Measurements from ENCODE around the gene FER.
"Not testable (repeated sequence)": the region's sequence is repeated elsewhere in the genome, so short reads cannot be mapped to it uniquely, and the experiment has no call there.

The FER gene

DNA sequence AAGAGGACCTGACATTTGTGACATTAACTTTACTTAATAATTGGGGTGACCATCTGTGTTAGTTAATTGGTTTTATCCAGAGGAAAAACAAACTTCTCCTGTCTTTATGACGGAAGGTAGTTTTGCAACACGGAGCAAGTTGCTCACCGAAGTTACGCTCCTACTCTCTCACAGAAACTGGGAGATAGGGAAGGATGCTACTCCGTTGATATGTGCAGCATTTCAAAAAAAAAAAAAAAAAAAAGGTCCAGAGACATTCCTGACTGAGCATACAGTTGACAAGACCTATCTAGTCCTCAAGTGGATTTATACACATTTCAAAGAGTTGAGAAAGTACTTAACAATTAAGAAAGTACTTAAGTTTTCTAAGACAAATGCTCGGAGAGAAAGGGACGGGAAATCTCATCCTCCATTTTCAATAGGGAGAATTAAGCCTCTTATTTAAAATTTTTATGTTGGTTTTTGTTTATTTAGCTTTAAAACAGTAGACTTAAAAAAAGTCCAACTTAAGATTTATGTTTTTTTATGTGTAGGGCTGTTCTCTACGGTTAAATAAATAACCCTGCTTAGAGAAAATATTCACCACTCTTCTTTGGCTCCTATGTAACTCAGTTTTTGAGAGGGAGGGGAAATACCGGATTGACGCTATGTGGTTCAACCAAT, 455 bp upstream of the FER start:
- no peak for DNase-seq (ENCODE audit: low read depth, low spot score)

DNA sequence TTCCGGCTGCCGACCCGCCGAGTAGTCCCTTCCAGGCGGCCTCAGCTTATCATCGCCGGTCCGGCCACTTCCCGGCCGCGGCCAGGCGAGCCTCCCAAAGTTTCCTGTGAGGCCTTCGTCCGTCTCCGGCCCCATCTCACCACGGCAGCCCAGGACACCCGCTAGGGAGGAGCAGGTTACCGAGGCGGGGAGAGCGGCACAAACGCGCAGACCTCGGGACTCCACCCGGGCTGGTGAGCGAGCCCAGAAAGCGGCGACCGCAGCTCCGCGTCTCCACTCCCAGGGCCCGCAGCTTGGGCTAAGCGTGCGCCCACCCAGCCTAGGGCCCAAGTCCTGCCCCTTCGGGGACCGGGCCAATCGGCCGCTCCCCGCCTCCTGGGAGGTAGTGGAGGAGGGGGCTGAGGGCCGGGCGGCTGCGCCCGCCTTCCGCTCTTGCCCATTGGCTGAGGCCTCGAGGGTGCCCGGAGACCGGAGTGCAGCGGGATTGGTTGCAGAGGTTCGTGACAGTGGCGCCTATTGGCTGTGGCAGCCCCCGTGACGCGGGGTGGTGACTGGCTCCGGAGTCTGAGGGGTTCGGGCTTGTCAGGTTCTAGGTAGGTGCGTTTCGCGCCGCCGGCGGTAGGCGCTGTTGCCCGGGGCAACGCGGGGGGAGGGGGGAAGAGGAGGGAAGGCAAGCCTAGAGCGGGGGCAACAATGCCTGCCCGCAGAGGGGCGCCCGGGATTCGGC, 867 bp downstream of the FER start:
- peak; percentile 100 for DNase-seq (ENCODE audit: low read depth, low spot score)

GRCh38 chr5:108749128-108749861, 1.6 kb downstream of the FER start:
- DNase-seq (ENCODE audit: low read depth, low spot score), result peak; percentile 41

DNA sequence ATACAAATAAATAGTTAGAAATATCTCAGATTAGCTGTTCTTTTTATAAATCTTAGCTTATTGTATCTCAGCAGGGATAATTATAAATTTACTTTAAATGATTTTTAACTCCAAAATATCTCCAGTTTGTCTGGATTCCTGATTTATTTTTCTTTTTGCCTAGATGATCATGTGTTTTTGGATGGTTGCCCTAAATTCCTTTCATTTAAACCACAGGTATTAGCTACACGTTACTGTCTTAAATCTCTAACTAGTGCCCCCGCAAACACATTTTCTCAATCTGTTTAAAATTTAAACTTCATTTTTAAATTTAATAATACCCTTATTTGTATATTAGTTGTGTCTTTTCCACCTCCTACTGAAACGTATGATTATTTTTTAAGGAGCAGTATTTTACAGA, 5.6 kb downstream of the FER start:
- peak; percentile 46 for DNase-seq (ENCODE audit: low read depth, low spot score)

DNA sequence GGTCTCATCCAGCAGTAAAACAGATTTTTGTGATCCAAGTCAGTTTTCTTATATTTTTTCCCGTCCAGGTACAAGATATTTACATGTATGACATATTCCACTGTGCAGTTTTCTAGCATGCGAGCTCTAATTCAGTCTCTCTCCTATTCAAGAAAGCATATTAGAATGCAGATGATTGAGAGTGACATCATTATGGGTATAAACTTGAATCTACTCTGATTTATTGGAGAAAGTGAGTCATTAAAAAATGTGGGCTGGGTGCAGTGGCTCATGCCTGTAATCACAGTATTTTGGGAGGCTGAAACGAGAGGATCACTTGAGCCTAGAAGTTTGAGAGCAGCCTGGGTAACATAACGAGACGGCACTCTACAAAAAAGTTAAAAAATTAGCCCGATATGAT, 6.2 kb downstream of the FER start:
- DNase-seq (ENCODE audit: low read depth, low spot score), result peak; percentile 55

- no peak for DNase-seq (ENCODE audit: low read depth, low spot score)
These were observed 12.8 kb downstream of the FER start for GRCh38 chr5:108760512-108760911.

DNA sequence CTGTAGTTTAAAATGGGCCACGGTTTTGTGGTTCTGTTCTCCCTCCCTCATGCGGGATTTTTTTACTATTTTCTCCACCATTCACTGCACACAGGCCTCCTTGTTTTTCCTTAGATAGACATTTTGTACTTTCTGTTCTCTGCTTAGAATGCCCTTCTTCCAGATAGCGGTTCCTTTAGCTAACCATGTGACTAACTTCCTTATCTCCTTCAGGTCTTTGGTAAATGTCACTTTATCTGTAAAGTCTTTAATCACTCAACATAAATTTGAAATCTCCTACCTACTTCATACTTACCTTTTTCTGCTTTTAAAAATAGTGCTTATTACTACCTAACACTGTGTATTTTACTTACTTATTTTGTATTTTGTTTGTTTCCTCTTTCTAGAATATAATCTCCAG, 15.0 kb downstream of the FER start:
- no peak for DNase-seq (ENCODE audit: low read depth, low spot score)

DNA sequence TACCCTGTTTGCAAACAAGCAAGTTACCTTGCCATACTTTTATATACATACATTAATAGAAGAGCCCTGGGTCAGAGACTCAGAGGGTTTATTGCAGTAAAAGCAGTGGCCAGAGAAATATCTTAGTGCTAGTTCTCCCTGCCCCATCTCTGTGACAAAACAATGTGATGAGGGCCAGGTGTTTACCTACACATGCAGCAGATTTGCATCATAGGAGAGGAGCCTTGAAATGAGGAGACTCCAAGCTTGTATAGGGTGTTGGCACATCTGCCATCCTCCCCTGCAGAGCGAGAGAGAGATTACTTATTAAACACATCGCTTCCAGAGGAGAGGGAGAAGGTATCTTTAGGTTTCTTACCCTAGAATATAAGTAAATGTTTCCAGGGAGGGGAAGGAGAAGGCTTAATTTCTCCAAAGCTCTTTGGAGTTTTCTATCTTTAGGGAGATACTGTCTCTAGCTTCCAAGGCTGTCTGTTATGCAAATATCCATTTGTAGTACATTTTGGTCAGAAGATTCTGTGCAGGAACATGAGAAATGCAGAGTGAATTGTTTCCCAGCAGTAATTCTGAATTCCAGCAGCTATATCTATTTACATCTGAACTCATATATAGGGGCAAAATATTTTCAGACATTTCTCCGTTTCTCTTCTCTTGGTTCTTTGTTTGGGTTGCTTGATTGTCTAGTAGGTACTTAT, 15.7 kb downstream of the FER start:
- no peak for DNase-seq (ENCODE audit: low read depth, low spot score)

DNA sequence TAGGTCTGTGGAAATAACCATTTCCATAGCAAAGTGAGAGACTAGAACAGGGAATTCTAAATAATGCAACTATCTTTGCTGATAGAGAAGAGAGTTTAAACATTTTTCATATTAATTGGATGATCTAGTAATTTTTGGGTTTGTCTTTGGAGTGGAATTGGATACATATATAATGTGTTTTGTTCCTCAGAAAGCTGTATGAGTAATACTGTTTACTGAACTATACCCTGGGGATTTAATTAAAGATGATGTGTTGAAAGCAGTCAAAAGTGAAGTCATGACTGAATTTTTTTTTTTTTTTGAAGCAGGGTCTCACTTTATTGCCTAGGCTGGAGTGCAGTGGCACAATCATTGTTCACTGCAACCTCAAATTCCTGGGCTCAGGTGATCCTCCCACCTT, 17.9 kb downstream of the FER start:
- no peak for DNase-seq (ENCODE audit: low read depth, low spot score)

- DNase-seq (ENCODE audit: low read depth, low spot score), result not testable (repeated sequence)
These were observed 19.2 kb downstream of the FER start for GRCh38 chr5:108766916-108767315.

- DNase-seq (ENCODE audit: low read depth, low spot score), result no peak
These were observed 21.7 kb downstream of the FER start for GRCh38 chr5:108769352-108769751.

GRCh38 chr5:108772626-108773025, 24.9 kb downstream of the FER start:
- no peak for DNase-seq (ENCODE audit: low read depth, low spot score)

- DNase-seq (ENCODE audit: low read depth, low spot score), result no peak
These were observed 25.6 kb downstream of the FER start for GRCh38 chr5:108773330-108773729.

DNA sequence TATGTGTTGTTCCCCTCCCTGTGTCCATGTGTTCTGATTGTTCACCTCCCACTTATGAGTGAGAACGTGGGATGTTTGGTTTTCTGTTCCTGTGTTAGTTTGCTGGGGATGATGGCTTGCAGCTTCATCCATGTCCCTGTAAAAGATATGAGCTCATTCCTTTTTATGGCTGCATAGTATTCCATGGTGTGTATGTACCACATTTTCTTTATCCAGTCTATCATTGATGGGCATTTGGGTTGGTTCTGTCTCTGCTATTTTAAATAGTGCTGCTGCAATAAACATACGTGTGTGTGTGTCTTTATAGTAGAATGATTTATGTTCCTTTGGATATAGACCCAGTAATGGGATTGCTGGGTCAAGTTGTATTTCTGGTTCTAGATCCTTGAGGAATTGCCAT, 26.4 kb downstream of the FER start:
- DNase-seq (ENCODE audit: low read depth, low spot score), result not testable (repeated sequence)

DNA sequence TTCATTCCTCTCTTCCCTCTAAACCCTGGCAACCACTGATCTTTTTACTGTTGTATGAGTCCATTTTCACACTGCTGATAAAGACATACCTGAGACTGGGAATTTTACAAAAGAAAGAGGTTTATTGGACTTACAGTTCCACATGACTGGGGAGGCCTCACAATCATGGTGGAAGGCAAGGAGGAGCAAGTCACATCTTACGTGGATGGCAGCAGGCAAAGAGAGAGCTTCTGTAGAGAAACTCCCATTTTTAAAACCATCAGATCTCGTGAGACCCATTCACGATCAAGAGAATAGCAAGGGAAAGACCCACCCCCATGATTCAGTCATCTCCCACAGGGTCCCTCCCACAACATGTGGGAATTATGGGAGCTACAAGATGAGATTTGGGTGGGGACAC, 29.9 kb downstream of the FER start:
- not testable (repeated sequence) for DNase-seq (ENCODE audit: low read depth, low spot score)

DNA sequence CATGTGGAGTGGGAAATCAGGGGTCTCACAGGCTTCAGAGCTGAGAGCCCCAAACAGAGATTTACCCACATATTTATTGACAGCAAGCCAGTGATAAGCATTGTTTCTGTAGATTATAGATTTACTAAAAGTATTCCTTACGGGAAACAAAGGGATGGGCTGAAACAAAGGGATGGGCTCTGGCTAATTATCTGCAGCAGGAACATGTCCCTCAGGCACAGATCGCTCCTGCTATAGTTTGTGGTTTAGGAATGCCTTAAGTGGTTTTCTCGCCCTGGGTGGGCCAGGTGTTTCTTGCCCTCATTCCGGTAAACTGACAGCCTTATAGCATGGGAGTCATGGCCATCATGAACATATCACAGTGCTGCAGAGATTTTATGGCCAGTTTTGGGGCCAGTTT, 36.9 kb downstream of the FER start:
- not testable (repeated sequence) for DNase-seq (ENCODE audit: low read depth, low spot score)

GRCh38 chr5:108786806-108787483, 39.2 kb downstream of the FER start:
- no peak for DNase-seq (ENCODE audit: low read depth, low spot score)

DNA sequence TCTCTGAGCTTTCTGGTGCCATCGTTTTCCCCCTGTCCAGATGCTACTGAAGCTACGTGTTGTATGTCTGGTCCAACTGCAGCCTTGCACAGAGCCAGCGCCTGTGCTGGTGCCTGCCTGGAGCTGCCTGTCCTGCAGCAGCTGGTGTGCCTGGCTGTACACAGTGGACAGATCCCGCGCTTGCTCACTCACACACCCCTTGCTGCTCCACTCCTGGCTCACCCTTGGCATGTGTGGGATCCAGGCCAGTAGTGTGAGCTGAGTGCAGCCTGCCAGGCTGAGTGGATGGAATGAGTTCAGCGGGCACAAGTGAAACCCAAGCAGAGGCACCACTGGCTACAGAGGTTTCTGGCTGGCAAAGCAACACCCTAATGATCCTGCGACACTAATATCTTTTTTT, 40.4 kb downstream of the FER start:
- no peak for DNase-seq (ENCODE audit: low read depth, low spot score)

DNA sequence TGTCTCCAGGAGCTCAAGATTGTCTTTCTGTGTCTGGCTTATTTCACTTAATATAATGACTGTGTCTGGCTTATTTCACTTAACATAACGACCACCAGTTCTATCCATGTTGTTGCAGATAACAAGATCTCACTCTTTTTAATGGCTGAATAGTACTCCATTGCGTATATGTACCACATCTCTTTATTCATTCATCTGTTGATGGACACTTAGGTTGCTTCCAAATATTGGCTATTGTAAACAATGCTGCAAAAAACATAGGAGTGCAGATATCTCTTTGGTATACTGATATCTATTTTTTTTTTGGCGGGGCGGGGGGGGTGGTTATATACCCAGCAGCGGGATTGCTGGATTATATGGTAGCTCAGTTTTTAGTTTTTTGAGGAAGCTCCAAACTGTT, 45.5 kb downstream of the FER start:
- DNase-seq (ENCODE audit: low read depth, low spot score), result no peak

- DNase-seq (ENCODE audit: low read depth, low spot score), result not testable (repeated sequence)
These were observed 46.7 kb downstream of the FER start for GRCh38 chr5:108794349-108794748.

- no peak for DNase-seq (ENCODE audit: low read depth, low spot score)
These were observed 49.7 kb downstream of the FER start for GRCh38 chr5:108797396-108797795.

- DNase-seq (ENCODE audit: low read depth, low spot score), result no peak
These were observed 50.3 kb downstream of the FER start for GRCh38 chr5:108797986-108798385.

All from astrocyte of the hippocampus (primary cell).